NCI-H1694 treated with DMSO at 0.1 percent for 48 hours (cell line): ENCODE results near the gene BAIAP3.

Source experiments
- DNase-seq: peaks from one replicate; lab custom pipeline; 2025; lab: John Stamatoyannopoulos, UW

BAIAP3 gene

GRCh38 chr16:1371054-1371978 lies 37.9 kb downstream of the BAIAP3 start:
- DNase-seq, result no peak

- no peak for DNase-seq
These were observed 39.0 kb downstream of the BAIAP3 start for GRCh38 chr16:1372292-1372950.

GRCh38 chr16:1374418-1375297 lies 41.2 kb downstream of the BAIAP3 start:
- no peak for DNase-seq

- no peak for DNase-seq
These were observed 41.8 kb downstream of the BAIAP3 start for GRCh38 chr16:1375298-1375640.

- DNase-seq, result no peak
These were observed 42.4 kb downstream of the BAIAP3 start for GRCh38 chr16:1375741-1376410.

- DNase-seq, result no peak
These were observed 44.1 kb downstream of the BAIAP3 start for GRCh38 chr16:1377406-1378010.

GRCh38 chr16:1378087-1378803 lies 44.8 kb downstream of the BAIAP3 start:
- DNase-seq, result no peak

GRCh38 chr16:1378804-1379303 lies 45.4 kb downstream of the BAIAP3 start:
- DNase-seq, result no peak

GRCh38 chr16:1379304-1380076 lies 46.0 kb downstream of the BAIAP3 start:
- no peak for DNase-seq

- no peak for DNase-seq
These were observed 46.8 kb downstream of the BAIAP3 start for GRCh38 chr16:1380195-1380594.

- no peak for DNase-seq
These were observed 48.4 kb downstream of the BAIAP3 start for GRCh38 chr16:1381612-1382406.

GRCh38 chr16:1383556-1383955 lies 50.1 kb downstream of the BAIAP3 start:
- DNase-seq, result no peak

GRCh38 chr16:1385232-1385631 lies 51.8 kb downstream of the BAIAP3 start:
- no peak for DNase-seq

- no peak for DNase-seq
These were observed 53.9 kb downstream of the BAIAP3 start for GRCh38 chr16:1387331-1387730.

- no peak for DNase-seq
These were observed 56.3 kb downstream of the BAIAP3 start for GRCh38 chr16:1389762-1390161.

- no peak for DNase-seq
These were observed 56.9 kb downstream of the BAIAP3 start for GRCh38 chr16:1390239-1390779.

GRCh38 chr16:1392826-1393225 lies 59.4 kb downstream of the BAIAP3 start:
- no peak for DNase-seq

GRCh38 chr16:1393613-1394176 lies 60.2 kb downstream of the BAIAP3 start:
- DNase-seq, result no peak
